NCI-H2107 (cell line): ENCODE data around the gene SUPT20HL2.
A peak's percentile ranks its signal among the peaks of the same experiment; 100 is the strongest.
"Not testable (repeated sequence)": the region's sequence is repeated elsewhere in the genome, so short reads cannot be mapped to it uniquely, and the experiment has no call there.

Source experiments
- DNase-seq: peaks from one replicate; lab custom pipeline; 2025; lab: John Stamatoyannopoulos, UW

SUPT20HL2 gene

DNA sequence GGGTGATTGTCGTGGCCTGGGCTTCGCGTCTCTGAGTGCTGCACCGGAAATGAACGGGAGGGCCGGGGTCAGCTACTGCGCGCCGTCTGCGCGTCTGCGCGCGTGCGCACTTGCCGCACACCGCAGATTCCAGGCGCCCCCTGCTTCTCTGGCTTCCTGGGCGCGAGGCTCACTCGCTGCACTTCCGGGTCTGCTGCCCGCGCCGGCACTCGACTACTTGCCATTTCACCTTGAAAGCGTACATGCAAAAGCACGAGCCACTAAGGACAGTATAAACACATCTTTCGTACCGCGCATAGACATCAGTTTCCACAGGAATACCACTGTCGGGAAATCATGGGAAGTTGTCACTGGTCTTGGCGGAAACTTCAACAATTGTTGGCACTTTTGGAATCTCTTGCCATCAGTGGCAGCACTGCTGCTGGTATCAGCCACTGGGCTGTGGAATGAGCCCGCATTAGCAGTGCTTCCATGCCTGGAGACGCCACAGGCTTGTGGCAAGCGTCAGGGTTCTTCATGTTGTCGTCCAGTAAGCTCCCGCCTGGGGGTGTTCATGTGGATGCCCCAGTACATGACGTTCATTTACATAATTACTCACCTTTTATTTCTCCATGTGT lies at the start of gene SUPT20HL2:
SUPT20HL2 (minus strand) TSS at position 51 of the 617 bp plus-strand sequence. CDS start 754 bp downstream, outside the sequence.
- no peak for DNase-seq

GRCh38 chrX:24362089-24362745 lies 48.3 kb upstream of the SUPT20HL2 start:
- DNase-seq = not testable (repeated sequence)

DNA sequence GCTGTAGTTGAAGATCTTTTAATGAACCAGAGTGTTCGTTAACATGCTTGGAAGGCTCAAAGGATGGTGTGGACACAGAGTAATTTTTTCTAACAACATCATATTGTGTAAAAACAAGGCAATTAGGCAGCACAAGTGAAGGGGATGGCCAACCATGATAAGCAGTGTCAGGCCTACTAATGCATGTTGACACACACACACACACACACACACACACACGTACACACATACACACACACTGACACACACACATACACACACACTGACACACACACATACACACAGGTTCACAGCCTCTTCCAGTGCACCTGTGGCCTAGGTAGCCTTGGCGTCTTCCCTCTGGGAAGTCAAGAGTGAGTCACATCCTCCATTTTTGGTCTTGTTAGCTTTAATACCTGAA lies 46.4 kb upstream of the SUPT20HL2 start, which contains the start of gene SUPT20HL1:
SUPT20HL1 (plus strand) TSS at position 368 of the 400 bp plus-strand sequence. CDS start 2,122 bp downstream, outside the sequence.
- DNase-seq = no peak

DNA sequence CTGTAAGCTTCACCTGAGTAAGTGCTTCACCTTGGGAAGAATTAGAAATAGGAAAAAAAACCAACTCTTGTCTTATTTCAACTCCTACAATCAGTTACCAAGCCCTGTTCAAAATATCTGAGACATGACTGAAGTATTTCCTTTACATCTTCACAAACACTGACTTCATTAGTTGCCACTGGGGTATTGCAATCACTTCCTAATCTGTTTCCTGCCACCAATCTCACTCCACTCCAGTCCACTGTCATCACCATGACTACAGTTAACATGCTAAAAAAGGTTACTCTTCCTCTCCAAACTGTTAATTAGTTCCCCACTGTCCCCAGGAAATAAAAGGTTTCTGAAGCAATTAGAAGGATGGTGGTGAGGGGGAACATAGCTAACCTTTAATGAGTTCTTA lies 43.2 kb upstream of the SUPT20HL2 start:
- no peak for DNase-seq

- no peak for DNase-seq
These were observed 41.2 kb upstream of the SUPT20HL2 start for GRCh38 chrX:24355095-24355494.

DNA sequence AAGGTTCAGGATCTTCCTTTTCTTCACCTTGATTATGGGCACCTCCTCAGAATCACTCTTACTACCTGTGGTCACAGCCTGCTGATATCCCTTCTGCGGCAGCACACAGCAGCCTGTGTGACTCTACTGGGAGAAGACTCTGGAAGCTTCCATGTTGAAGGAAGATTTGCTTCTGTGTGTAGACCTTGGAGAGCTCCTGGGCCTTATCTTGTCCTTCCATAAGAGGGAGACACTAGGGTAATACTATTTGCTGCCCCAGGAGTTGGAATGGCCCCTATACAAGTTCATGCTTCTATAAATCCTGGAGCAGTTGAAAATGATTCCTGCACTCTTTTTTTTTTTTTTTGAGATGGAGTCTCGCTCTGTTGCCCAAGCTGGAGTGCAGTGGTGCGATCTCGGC lies 36.3 kb upstream of the SUPT20HL2 start:
- DNase-seq = no peak

- no peak for DNase-seq
These were observed 34.0 kb upstream of the SUPT20HL2 start for GRCh38 chrX:24347881-24348280.

DNA sequence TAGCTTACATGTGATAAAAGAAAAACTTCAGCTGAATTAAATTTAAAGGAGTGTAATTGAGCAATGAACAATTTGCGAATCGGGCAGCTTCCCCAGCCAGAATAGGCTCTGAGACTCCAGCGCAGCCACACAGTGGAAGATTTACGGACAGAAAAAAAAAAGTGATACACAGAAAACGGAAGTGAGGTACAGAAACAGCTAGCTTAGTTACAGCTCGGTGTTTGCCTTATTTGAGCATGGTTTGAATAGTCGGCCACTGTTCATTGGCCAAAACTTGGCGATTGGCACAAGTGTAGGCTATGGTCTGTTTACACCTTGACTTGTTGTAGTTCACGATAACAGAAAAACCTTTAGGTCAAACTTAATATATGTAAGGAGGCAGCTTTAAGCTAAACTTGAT lies 29.9 kb upstream of the SUPT20HL2 start:
- DNase-seq = no peak

DNA sequence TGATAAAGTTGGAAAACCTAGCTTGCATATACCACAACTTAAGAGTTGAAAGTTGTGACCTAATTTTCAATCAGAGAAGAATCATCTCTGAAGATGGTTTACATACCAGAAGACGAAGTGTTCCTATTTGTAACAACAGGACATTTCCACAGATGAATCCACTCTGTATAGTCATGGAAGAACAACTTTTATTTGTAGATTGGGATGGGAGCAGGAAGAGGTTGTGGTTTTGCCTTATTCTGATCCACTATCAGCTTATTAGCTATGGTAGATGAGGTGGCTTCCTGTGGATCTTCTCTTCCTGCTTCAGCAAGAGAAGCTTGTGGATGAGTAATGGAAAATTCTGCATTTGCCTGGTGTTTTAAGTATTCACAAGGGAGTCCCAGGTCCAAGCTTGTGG lies 27.9 kb upstream of the SUPT20HL2 start:
- DNase-seq = no peak

GRCh38 chrX:24340501-24340900 lies 26.6 kb upstream of the SUPT20HL2 start:
- no peak for DNase-seq

DNA sequence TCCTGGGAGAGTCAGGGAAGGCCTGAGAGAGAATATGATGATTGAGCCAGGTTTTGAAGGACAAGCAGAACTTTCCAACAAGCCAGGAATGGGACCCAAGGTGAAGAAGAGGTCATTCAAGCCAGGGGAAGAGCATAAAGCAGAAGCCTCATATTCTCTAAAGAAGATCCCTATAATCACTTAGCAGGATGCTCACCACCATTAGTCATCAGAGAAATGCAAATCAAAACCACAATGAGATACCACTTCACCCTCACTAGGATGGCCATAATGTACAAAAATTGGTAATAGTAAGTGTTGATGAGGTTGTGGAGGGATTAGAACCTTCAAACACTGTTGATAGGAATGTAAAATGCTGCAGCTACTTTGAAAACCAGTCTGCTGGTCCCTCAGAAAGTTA lies 26.0 kb upstream of the SUPT20HL2 start:
- no peak for DNase-seq

DNA sequence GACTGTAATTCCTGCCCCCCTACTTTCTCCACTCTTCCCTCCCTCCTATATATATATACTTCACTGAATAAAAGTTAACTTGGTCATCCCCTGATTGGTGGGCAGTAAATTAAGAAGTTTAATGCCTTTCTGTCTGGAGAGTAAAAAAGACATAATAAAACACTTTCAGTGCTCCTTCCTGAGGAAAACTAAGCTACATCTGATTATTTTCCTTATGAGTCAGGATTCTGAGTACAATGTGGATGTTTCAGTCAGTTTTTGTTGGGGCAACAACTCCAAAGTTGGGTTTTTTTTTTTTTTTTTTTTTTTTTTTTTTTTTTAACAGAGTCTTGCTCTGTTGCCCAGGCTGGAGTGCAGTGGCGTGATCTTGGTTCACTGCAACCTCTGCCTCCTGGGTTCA lies 22.0 kb upstream of the SUPT20HL2 start:
- DNase-seq = no peak

GRCh38 chrX:24334461-24334860 lies 20.6 kb upstream of the SUPT20HL2 start:
- no peak for DNase-seq

DNA sequence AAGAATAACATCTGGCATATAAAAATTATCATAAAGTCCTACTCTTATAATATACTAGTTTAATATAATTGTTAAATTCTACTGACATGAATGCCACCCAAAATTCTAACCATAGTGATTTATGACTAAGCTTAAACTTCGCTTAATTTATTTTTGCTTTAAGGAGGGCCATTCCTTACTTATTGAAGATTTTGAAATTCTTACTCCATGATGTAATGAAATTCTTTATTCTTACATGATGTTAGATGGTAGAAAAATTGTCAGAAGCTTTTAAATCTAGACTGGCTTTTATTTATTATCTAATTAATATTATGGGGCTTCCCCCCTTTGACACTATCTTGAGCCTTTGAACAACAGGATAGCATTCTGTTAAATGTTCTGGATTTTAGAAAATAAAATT lies 19.5 kb upstream of the SUPT20HL2 start:
- DNase-seq = no peak

- no peak for DNase-seq
These were observed 19.0 kb upstream of the SUPT20HL2 start for GRCh38 chrX:24332878-24333277.

- DNase-seq = no peak
These were observed 11.4 kb upstream of the SUPT20HL2 start for GRCh38 chrX:24325231-24325630.

GRCh38 chrX:24321741-24322395 lies 8.0 kb upstream of the SUPT20HL2 start:
- no peak for DNase-seq

DNA sequence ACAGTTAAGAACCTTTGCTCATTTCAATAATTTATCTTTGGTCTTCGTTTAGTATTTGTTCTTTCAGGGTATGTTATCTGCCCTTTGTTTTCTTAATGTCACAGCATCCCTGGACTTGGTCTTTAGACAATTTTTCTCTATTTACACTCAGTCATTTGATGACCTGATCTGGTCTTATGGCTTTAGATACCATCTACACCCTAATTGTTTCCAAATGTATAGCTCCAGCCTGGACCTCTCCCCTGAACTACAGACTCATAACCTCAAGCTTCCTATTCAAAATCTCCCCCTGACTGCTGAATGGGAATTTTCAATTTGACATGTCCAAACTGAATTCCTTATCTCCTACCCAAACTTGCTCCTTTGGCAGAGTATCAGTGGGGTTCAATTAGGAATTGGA lies 3.7 kb upstream of the SUPT20HL2 start:
- no peak for DNase-seq

GRCh38 chrX:24316111-24316510 lies 2.2 kb upstream of the SUPT20HL2 start:
- DNase-seq = no peak

DNA sequence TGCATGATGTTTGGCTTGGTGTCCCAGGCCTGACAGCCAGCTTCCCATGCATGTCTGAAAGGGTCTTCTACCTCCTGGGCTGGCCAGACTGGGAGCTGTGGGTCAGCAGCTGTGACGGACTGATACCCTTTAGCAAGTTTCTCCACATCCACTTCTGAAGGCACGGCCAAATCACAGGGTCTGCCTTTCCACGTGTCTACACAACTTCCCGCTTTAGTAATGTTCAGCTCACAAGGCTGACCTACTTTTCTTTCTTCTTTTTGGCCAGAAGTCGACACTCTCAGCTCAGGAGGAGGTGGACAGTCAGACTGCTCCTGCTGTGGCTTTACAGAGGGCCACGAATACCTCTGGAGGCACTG lies 1.6 kb downstream of the SUPT20HL2 start:
- DNase-seq = not testable (repeated sequence)

DNA sequence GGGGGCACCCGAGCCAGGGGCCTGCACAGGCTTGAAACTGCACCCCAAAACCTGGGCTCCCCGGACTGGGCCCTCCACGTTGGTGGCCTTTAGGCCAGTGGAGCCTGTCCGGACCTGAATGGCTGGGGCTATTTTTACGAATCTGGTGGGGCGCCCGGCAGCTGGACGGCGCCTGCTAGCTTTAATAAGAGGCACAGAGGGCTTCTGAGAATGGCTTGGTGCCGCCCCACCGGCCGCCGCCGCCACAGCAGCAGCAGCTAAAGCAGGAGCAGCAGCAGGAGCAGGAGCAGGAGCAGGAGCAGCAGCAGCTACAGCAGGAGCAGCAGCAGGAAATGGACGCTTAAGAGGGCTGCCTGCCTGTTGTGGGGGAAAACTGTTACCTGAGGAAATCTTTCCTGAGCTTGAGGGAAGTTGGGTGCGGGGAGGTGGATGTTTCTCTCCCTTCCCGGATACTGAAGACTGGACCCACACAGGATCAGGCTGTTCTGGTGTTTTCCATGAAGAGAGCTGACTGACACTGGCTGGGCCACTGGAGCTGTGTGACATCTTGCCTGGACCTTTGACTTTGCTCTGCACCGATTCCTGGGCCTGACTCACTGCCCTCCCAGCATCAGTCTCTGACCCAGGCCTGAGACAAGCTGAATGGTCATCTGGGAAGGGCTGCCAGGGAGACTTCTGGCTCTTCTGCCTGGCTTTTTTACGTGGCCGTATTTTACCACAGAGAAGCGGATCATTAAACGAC lies 2.2 kb downstream of the SUPT20HL2 start:
- DNase-seq = not testable (repeated sequence)

DNA sequence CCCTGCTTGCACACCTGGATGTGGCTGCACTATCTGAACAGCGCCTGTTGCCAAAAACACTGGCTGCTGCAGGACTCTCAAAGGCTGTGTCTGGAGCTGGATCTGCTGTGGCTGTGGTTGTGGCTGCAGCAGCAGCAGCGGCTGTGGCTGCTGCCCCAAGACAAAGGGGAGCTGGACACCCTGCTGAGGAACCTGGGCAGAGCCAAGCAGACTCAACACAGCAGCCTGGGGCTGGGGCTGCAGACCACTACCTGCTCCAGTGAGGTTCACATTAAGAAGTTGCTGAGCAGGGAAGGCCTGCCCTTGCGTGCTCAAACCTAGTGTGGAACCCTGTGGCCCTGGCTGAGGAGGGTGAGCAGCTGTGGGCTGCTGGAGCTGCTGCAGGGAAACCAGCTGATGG lies 3.0 kb downstream of the SUPT20HL2 start:
- DNase-seq = peak; percentile 13
